Muscle layer of colon (tissue), 2 donors: ENCODE data around the gene SOS2.
"Not testable (repeated sequence)": the region's sequence is repeated elsewhere in the genome, so short reads cannot be mapped to it uniquely, and the experiment has no call there.

Experiments used
- H3K27ac ChIP-seq: one replicate; pipeline ENCODE4 v1.7.0; 2013; ENCODE audit warnings: low read depth, mild to moderate bottlenecking, low read length, moderate library complexity
- H3K27me3 ChIP-seq, 2 donors: one replicate each; pipeline ENCODE4 v1.7.0; 2013; ENCODE audit warnings: low read length in 2 of 2, mild to moderate bottlenecking in 2 of 2; ENCODE audit not compliant: insufficient read depth in 2 of 2, control insufficient read depth in 1 of 2
- H3K36me3 ChIP-seq: one replicate; pipeline ENCODE4 v1.7.0; 2013; ENCODE audit warnings: mild to moderate bottlenecking, low read length; ENCODE audit not compliant: insufficient read depth
- H3K4me1 ChIP-seq: one replicate; pipeline ENCODE4 v1.7.0; 2013; ENCODE audit warnings: mild to moderate bottlenecking, low read length; ENCODE audit not compliant: insufficient read depth
- H3K4me3 ChIP-seq, 2 donors: one replicate each; pipeline ENCODE4 v1.7.0; 2013; ENCODE audit warnings: low read length in 2 of 2, low read depth in 1 of 2, mild to moderate bottlenecking in 1 of 2, moderate library complexity in 1 of 2
- H3K9ac ChIP-seq: one replicate; pipeline ENCODE4 v1.7.0; 2013; ENCODE audit warnings: low read length
- H3K9me3 ChIP-seq: one replicate; pipeline ENCODE4 v1.7.0; 2013; ENCODE audit warnings: mild to moderate bottlenecking, low read length
- donor health status: abdominal sarcoma.
- donor health status: Adenocarcinoma of cecum.

SOS2 gene

DNA sequence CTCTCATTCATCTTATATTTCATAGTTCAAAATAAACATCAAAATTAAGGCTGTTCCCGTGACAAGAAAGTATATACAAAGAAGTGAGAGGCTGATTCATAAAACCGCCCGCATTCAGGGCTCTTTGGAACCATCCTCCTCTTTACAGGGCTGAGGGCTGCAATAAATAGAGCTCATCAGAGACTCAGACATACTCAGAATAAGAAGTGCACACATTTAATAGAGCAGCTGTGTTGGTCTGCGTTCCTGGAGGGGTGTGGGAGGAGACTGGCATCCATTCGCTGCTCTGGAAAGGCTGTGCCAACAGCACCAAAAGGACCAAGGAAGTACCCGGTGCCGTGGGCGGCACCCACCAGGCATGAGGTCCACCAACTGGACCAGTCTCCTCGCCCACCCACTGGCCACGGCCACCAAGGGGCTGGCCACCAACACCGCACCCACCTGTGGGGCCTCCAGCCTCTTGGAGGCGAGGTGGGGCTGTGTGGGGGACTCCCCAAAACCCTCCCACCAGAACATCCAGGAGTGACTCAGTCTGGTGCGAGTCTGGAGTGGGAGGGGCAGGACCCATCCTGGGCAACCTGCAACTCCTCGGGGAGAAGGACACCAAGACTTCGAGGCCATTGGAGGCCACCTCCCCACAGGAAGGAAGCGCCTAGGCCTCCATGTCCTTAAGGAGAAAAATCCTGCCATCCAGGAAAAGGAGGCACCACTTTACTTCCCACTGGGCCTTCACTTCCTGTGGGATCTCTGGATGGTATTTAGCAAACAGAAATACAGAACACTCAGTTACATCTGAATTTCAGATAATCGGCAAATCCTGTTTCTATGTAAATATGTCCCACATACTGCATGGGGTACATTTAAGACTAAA, 147.7 kb downstream of the SOS2 start:
- H3K4me3 ChIP-seq: no peak overlapping the region
- no peaks in the 10 kb centered on the region for H3K4me1 ChIP-seq
- H3K9me3 ChIP-seq: no peaks in the 10 kb centered on the region
- H3K27ac ChIP-seq: no peak overlapping the region
- no peak overlapping the region for H3K9ac ChIP-seq
- H3K27me3 ChIP-seq: no peaks in the 10 kb centered on the region
- H3K36me3 ChIP-seq: no peaks in the 10 kb centered on the region

GRCh38 chr14:50082784-50083466, 148.5 kb downstream of the SOS2 start:
- Histone ChIP-seq H3K4me1 (no peaks in the 10 kb centered on the region), H3K27me3 (no peaks in the 10 kb centered on the region), H3K36me3 (no peaks in the 10 kb centered on the region), H3K9ac (no peak overlapping the region), H3K27ac (no peak overlapping the region), H3K4me3 (no peak overlapping the region), H3K9me3 (no peaks in the 10 kb centered on the region)

DNA sequence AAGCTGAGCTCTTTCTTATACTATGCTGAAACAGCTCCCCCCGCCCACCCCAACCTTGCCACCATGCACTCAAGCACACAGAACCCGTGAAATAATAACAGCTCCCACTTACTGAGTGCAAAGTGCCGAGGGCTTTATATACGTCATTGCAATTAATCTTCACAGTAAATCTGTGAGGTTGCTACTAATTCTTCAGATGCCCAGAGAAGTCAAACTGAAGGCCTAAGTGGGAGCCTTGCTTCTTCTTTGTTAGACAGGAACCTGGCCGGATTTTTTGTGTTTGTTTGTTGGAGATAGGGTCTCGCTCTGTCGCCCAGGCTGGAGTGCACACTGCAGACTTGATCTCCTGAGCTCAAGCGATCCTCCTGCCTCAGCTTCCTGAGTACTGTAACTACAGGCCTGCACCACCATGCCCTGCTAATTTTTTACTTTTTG, 149.1 kb downstream of the SOS2 start:
- Histone ChIP-seq H3K27ac (no peak overlapping the region), H3K27me3 (no peaks in the 10 kb centered on the region), H3K4me1 (no peaks in the 10 kb centered on the region), H3K36me3 (no peaks in the 10 kb centered on the region), H3K4me3 (no peak overlapping the region), H3K9ac (no peak overlapping the region), H3K9me3 (no peaks in the 10 kb centered on the region)

- not testable (repeated sequence) for H3K4me1 ChIP-seq, H3K4me3 ChIP-seq, H3K9ac ChIP-seq, H3K36me3 ChIP-seq, H3K27ac ChIP-seq, H3K9me3 ChIP-seq, H3K27me3 ChIP-seq
Observed at GRCh38 chr14:50079103-50079502, 152.3 kb downstream of the SOS2 start.

DNA sequence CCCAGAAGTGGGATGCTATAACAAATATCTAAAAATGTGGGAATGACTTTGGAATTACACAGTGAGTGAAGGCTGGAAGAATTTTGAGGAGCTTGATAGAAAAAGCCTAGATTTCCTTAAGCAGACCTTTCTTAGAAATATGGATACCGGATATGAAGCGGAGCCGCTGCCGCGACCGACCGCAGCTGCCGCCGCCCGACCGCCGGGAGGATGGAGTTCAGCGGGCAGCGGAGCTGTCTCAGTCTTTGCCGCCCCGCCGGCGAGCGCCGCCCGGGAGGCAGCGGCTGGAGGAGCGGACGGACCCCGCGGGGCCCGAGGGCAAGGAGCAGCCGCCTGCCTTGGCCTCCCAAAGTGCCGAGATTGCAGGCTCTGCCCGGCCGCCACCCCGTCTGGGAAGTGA, 157.7 kb downstream of the SOS2 start:
- H3K4me1 ChIP-seq, H3K4me3 ChIP-seq, H3K9me3 ChIP-seq, H3K36me3 ChIP-seq, H3K27ac ChIP-seq, H3K27me3 ChIP-seq, H3K9ac ChIP-seq: not testable (repeated sequence)

- Histone ChIP-seq H3K9ac (no peak overlapping the region), H3K4me3 (no peak overlapping the region), H3K27ac (no peak overlapping the region), H3K9me3 (no peaks in the 10 kb centered on the region), H3K36me3 (no peaks in the 10 kb centered on the region), H3K27me3 (no peaks in the 10 kb centered on the region), H3K4me1 (no peaks in the 10 kb centered on the region)
Observed at GRCh38 chr14:50072395-50072794, 159.0 kb downstream of the SOS2 start.

- H3K4me3 ChIP-seq: no peak overlapping the region
- H3K27me3 ChIP-seq: no peaks in the 10 kb centered on the region
- H3K9me3 ChIP-seq: no peaks in the 10 kb centered on the region
- no peak overlapping the region for H3K9ac ChIP-seq
- no peaks in the 10 kb centered on the region for H3K4me1 ChIP-seq
- no peaks in the 10 kb centered on the region for H3K36me3 ChIP-seq
- H3K27ac ChIP-seq: no peak overlapping the region
Observed at GRCh38 chr14:50070840-50071548, 160.4 kb downstream of the SOS2 start.

GRCh38 chr14:50070230-50070629, 161.1 kb downstream of the SOS2 start:
- Histone ChIP-seq H3K4me3 (no peak overlapping the region), H3K27ac (no peak overlapping the region), H3K9me3 (no peaks in the 10 kb centered on the region), H3K9ac (no peak overlapping the region), H3K4me1 (no peaks in the 10 kb centered on the region), H3K27me3 (no peaks in the 10 kb centered on the region), H3K36me3 (no peaks in the 10 kb centered on the region)

- Histone ChIP-seq H3K4me1 (no peaks in the 10 kb centered on the region), H3K27ac (no peak overlapping the region), H3K4me3 (no peak overlapping the region), H3K27me3 (no peaks in the 10 kb centered on the region), H3K9ac (no peak overlapping the region), H3K36me3 (no peaks in the 10 kb centered on the region), H3K9me3 (no peaks in the 10 kb centered on the region)
Observed at GRCh38 chr14:50069325-50069724, 162.1 kb downstream of the SOS2 start.

DNA sequence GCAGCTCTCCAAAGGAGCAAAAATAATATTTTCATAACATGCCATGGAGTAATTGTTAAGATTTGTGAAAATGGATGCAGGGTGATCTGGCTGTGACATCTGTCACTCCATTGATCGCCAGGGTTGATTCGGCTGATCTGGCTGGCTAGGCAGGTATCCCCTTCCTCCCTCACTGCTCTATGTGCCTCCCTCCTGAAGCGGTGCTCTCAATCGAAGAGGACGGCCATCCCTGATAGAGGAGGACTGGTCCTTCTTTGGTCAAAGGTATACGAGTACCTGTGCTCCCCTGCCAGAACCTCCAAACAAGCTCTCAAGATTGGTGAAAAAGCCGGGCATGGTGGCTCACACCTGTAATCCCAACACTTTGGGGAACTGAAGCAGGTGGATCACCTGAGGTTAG, 162.9 kb downstream of the SOS2 start:
- H3K27ac ChIP-seq: no peak overlapping the region
- no peaks in the 10 kb centered on the region for H3K36me3 ChIP-seq
- no peaks in the 10 kb centered on the region for H3K4me1 ChIP-seq
- no peak overlapping the region for H3K4me3 ChIP-seq
- H3K9ac ChIP-seq: no peak overlapping the region
- H3K27me3 ChIP-seq: no peaks in the 10 kb centered on the region
- no peaks in the 10 kb centered on the region for H3K9me3 ChIP-seq

DNA sequence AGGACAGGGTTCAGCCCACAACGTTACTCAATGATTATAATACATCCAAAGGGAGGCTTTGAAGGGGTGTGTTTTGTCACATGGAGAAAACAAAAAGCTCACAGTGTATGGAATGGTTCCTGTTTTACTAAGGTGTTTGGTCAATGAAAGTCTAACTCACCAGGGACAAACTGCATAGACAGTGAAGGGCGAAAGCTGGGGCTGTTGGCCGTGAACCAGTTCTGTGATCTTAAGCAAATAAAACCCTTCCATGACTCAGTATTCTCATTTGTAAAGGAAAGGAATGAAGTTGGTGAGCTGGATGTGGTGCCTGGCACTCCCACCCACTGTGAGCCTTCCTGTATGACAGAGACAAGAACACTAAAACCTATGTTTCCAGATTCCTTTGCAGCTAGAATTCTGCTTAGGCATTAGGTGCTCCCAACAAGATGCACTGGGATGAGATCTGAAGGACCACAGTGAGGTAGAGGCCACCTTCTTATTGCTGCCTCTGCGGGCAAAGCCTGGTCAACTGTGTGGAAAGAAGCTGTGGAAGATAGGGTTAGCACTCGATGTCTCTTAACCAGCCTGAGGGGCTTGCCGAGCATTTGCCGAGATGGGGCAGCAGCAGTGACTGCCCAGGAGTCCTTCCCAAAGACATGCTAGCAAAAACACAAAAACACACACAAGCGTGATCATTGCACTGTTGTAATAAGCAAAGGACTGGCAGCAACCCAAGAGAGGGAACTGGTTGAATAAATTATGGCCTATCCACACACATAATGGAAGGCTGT, 163.5 kb downstream of the SOS2 start:
- Histone ChIP-seq H3K9ac (no peak overlapping the region), H3K4me1 (no peaks in the 10 kb centered on the region), H3K27ac (no peak overlapping the region), H3K27me3 (no peaks in the 10 kb centered on the region), H3K4me3 (no peak overlapping the region), H3K9me3 (no peaks in the 10 kb centered on the region), H3K36me3 (no peaks in the 10 kb centered on the region)
